Astrocyte (in vitro differentiated cells and primary cell): ENCODE results near the gene PEA15. TPM values are rescaled to one million over a fixed set of nuclear protein-coding genes. Genes with fewer than 3 reads are reported as not detected.

Source experiments
- DNase-seq: peaks from one replicate; pipeline ENCODE4 v3.0.0-alpha.2; 2010; ENCODE audit warnings: low read depth
- FAIRE-seq: peaks from 2 replicates; lab custom pipeline; 2011; peaks lifted over from hg19 to GRCh38; lab: Jason Lieb, UNC
- H2AFZ ChIP-seq: 2 replicates; pipeline ENCODE4 v1.6.0; 2012; ENCODE audit warnings: low read depth, low read length, inconsistent platforms
- H3K27ac ChIP-seq: 2 replicates; pipeline ENCODE4 v1.5.1; 2011; ENCODE audit warnings: low read depth, low read length, inconsistent platforms
- H3K27me3 ChIP-seq: 2 replicates; pipeline ENCODE4 v1.6.0; 2011; ENCODE audit warnings: low read length, inconsistent platforms; ENCODE audit not compliant: insufficient read depth
- H3K36me3 ChIP-seq: 2 replicates; pipeline ENCODE4 v1.5.1; 2011; ENCODE audit warnings: low read length, inconsistent platforms; ENCODE audit not compliant: insufficient read depth
- H3K4me1 ChIP-seq: 2 replicates; pipeline ENCODE4 v1.5.1; 2011; ENCODE audit warnings: low read length, inconsistent platforms; ENCODE audit not compliant: insufficient read depth
- H3K4me2 ChIP-seq: 2 replicates; pipeline ENCODE4 v1.6.0; 2012; ENCODE audit warnings: low read length, inconsistent platforms
- H3K4me3 ChIP-seq: 2 replicates; pipeline ENCODE4 v1.5.1; 2011; ENCODE audit warnings: low read depth, mild to moderate bottlenecking, low read length, inconsistent platforms; ENCODE audit not compliant: insufficient read depth
- H3K79me2 ChIP-seq: 2 replicates; pipeline ENCODE4 v1.6.0; 2012; ENCODE audit warnings: mild to moderate bottlenecking, low read length, inconsistent platforms; ENCODE audit not compliant: insufficient read depth
- H3K9ac ChIP-seq: 2 replicates; pipeline ENCODE4 v1.6.0; 2012; ENCODE audit warnings: mild to moderate bottlenecking, low read length, inconsistent platforms
- H3K9me3 ChIP-seq: 2 replicates; pipeline ENCODE4 v1.5.1; 2012; ENCODE audit warnings: low read depth, mild to moderate bottlenecking, low read length, inconsistent platforms; ENCODE audit not compliant: insufficient read depth
- H4K20me1 ChIP-seq: 2 replicates; pipeline ENCODE4 v1.6.0; 2012; ENCODE audit warnings: low read length, inconsistent platforms; ENCODE audit not compliant: insufficient read depth
- H3K27ac Mint-ChIP-seq: one replicate; pipeline ENCODE4 v1.8.0; 2021; ENCODE audit warnings: mild to moderate bottlenecking, mixed read lengths; ENCODE audit not compliant: unreplicated experiment
- H3K27me3 Mint-ChIP-seq: one replicate; pipeline ENCODE4 v1.8.0; 2021; ENCODE audit warnings: low read depth, mixed read lengths; ENCODE audit not compliant: unreplicated experiment
- H3K36me3 Mint-ChIP-seq: one replicate; pipeline ENCODE4 v1.8.0; 2021; ENCODE audit warnings: low read depth, mixed read lengths; ENCODE audit not compliant: unreplicated experiment
- H3K4me1 Mint-ChIP-seq: one replicate; pipeline ENCODE4 v1.8.0; 2021; ENCODE audit warnings: low read depth, mixed read lengths; ENCODE audit not compliant: unreplicated experiment
- H3K4me3 Mint-ChIP-seq: one replicate; pipeline ENCODE4 v1.8.0; 2021; ENCODE audit warnings: mild to moderate bottlenecking, moderate library complexity, mixed read lengths; ENCODE audit not compliant: unreplicated experiment
- H3K9me3 Mint-ChIP-seq: one replicate; pipeline ENCODE4 v1.8.0; 2021; ENCODE audit warnings: mild to moderate bottlenecking, mixed read lengths; ENCODE audit not compliant: unreplicated experiment
- EZH2 ChIP-seq: IDR thresholded peaks from 2 replicates; pipeline ENCODE4 v1.6.1; 2012; ENCODE audit warnings: mild to moderate bottlenecking, low read length, inconsistent platforms; ENCODE audit not compliant: insufficient read depth
- total RNA-seq: library from RNA; stranded (reverse); gene quantifications from 2 replicates; pipeline ENCODE4 v1.2.1, GENCODE V29; 2021
- TF ChIP-seq, protein P1 (sequence below): IDR thresholded peaks from 2 replicates; pipeline ENCODE4 v1.5.1; 2011; ENCODE audit warnings: low read depth, mild to moderate bottlenecking, inconsistent platforms, low read length, moderate library complexity; ENCODE audit not compliant: insufficient read depth

PEA15 gene
- total RNA-seq, 1 donor from 2014 or later, result 470 TPM

DNA sequence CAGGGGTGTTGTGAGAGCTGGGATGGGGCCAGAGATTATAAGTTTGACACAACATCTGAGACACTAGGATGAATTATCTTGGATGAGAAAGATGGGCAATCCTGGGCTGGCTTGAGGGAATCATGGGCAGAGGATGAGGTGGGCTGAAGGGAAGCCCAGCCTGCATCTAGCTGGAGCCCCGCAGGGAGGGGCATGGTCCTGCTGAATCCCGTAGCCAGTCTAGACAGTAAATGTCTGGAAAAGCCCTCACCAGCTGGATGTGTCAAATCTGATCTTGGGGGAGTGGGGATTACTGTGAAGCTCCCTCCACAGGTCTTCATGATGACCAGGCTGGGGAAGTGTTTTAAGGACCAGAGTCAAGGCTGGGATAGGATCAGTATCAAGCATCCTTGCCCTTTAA is 18.5 kb upstream of the PEA15 start:
- Histone ChIP-seq H2AFZ (no peak overlapping the region), H3K4me3 (no peak overlapping the region), H3K4me1 (peaks cover 6% of the 10 kb centered on the region), H4K20me1 (no peaks in the 10 kb centered on the region), H3K4me2 (no peak overlapping the region), H3K9ac (no peak overlapping the region), H3K27me3 (no peaks in the 10 kb centered on the region), H3K27ac (no peak overlapping the region), H3K9me3 (no peaks in the 10 kb centered on the region), H3K36me3 (no peaks in the 10 kb centered on the region), H3K79me2 (no peaks in the 10 kb centered on the region)
- H3K36me3 Mint-ChIP-seq, result peaks cover 4% of the 10 kb centered on the region
- peaks cover 18% of the 10 kb centered on the region for H3K27me3 Mint-ChIP-seq
- peaks cover 14% of the 10 kb centered on the region for H3K4me1 Mint-ChIP-seq
- no peak overlapping the region for H3K4me3 Mint-ChIP-seq
- DNase-seq (no peak), FAIRE-seq (no peak)
- H3K27ac Mint-ChIP-seq, result no peak overlapping the region
- no peaks in the 10 kb centered on the region for H3K9me3 Mint-ChIP-seq
- TF ChIP-seq, protein P1, sequence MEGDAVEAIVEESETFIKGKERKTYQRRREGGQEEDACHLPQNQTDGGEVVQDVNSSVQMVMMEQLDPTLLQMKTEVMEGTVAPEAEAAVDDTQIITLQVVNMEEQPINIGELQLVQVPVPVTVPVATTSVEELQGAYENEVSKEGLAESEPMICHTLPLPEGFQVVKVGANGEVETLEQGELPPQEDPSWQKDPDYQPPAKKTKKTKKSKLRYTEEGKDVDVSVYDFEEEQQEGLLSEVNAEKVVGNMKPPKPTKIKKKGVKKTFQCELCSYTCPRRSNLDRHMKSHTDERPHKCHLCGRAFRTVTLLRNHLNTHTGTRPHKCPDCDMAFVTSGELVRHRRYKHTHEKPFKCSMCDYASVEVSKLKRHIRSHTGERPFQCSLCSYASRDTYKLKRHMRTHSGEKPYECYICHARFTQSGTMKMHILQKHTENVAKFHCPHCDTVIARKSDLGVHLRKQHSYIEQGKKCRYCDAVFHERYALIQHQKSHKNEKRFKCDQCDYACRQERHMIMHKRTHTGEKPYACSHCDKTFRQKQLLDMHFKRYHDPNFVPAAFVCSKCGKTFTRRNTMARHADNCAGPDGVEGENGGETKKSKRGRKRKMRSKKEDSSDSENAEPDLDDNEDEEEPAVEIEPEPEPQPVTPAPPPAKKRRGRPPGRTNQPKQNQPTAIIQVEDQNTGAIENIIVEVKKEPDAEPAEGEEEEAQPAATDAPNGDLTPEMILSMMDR, result no peak
- no peak for TF ChIP-seq EZH2

GRCh38 chr1:160187407-160187806 is 17.8 kb upstream of the PEA15 start:
- no peak for DNase-seq
- H3K27me3 ChIP-seq, result no peaks in the 10 kb centered on the region
- peaks cover 18% of the 10 kb centered on the region for H3K27me3 Mint-ChIP-seq
- no peaks in the 10 kb centered on the region for H3K9me3 Mint-ChIP-seq
- no peak for FAIRE-seq
- no peak overlapping the region for H3K4me3 Mint-ChIP-seq
- TF ChIP-seq EZH2, result no peak
- TF ChIP-seq, protein P1, result no peak
- no peaks in the 10 kb centered on the region for H4K20me1 ChIP-seq
- no peak overlapping the region for H3K4me3 ChIP-seq
- H3K36me3 Mint-ChIP-seq, result peaks cover 4% of the 10 kb centered on the region
- H3K4me1 ChIP-seq, result peaks cover 13% of the 10 kb centered on the region
- H3K27ac Mint-ChIP-seq, result no peak overlapping the region
- no peak overlapping the region for H3K27ac ChIP-seq
- no peaks in the 10 kb centered on the region for H3K9me3 ChIP-seq
- H3K9ac ChIP-seq, result no peak overlapping the region
- H3K4me2 ChIP-seq, result no peak overlapping the region
- H2AFZ ChIP-seq, result no peak overlapping the region
- peaks cover 14% of the 10 kb centered on the region for H3K4me1 Mint-ChIP-seq
- H3K79me2 ChIP-seq, result no peaks in the 10 kb centered on the region
- no peaks in the 10 kb centered on the region for H3K36me3 ChIP-seq

- H3K9ac ChIP-seq, result no peak overlapping the region
- Mint-ChIP-seq H3K4me1 (peaks cover 14% of the 10 kb centered on the region), H3K4me3 (no peak overlapping the region), H3K9me3 (no peaks in the 10 kb centered on the region), H3K27me3 (peaks cover 18% of the 10 kb centered on the region), H3K27ac (no peak overlapping the region), H3K36me3 (peaks cover 4% of the 10 kb centered on the region)
- no peaks in the 10 kb centered on the region for H3K79me2 ChIP-seq
- H3K27ac ChIP-seq, result no peak overlapping the region
- H3K4me2 ChIP-seq, result no peak overlapping the region
- no peak for FAIRE-seq
- no peaks in the 10 kb centered on the region for H3K9me3 ChIP-seq
- no peaks in the 10 kb centered on the region for H3K36me3 ChIP-seq
- no peaks in the 10 kb centered on the region for H3K27me3 ChIP-seq
- H2AFZ ChIP-seq, result no peak overlapping the region
- TF ChIP-seq, protein P1, result no peak
- TF ChIP-seq EZH2, result no peak
- H3K4me3 ChIP-seq, result no peak overlapping the region
- DNase-seq, result no peak
- no peaks in the 10 kb centered on the region for H4K20me1 ChIP-seq
- peaks cover 17% of the 10 kb centered on the region for H3K4me1 ChIP-seq
Measured at GRCh38 chr1:160188341-160188740, 16.8 kb upstream of the PEA15 start.
